Stimulated activated CD4-positive, alpha-beta T cell treated with anti-CD3 and anti-CD28 coated beads, Interleukin-12 subunit alpha, Interleukin-12 subunit beta, amount 100 ng/mL, for 48 hours (primary cell): ENCODE results near the gene LPGAT1.

ENCODE experiments used
- DNase-seq, 3 donors: peaks; one replicate each; pipeline ENCODE4 v3.0.0-alpha.2; 2020; ENCODE audit warnings: low read depth in 2 of 3, low spot score in 1 of 3

The LPGAT1 gene

GRCh38 chr1:211764701-211765100 is 65.9 kb downstream of the LPGAT1 start:
- DNase-seq, result no peak

- no peak for DNase-seq
These were observed 68.4 kb downstream of the LPGAT1 start for GRCh38 chr1:211762206-211762605.

- DNase-seq, result no peak
These were observed 69.2 kb downstream of the LPGAT1 start for GRCh38 chr1:211761400-211761799.

- DNase-seq, result no peak
These were observed 74.0 kb downstream of the LPGAT1 start for GRCh38 chr1:211756471-211757020.

- no peak for DNase-seq
These were observed 76.8 kb downstream of the LPGAT1 start for GRCh38 chr1:211753649-211754251.

GRCh38 chr1:211752951-211753486 is 77.5 kb downstream of the LPGAT1 start:
- no peak for DNase-seq

- no peak for DNase-seq
These were observed 78.2 kb downstream of the LPGAT1 start for GRCh38 chr1:211752317-211752716.

- no peak for DNase-seq
These were observed 79.1 kb downstream of the LPGAT1 start for GRCh38 chr1:211751438-211751837.

- DNase-seq, result no peak
These were observed 80.0 kb downstream of the LPGAT1 start for GRCh38 chr1:211750599-211750998.

- DNase-seq, result no peak
These were observed 81.3 kb downstream of the LPGAT1 start for GRCh38 chr1:211749251-211749650.

- DNase-seq, result no peak
These were observed 81.8 kb downstream of the LPGAT1 start for GRCh38 chr1:211748810-211749209.

- DNase-seq, result no peak
These were observed 87.6 kb downstream of the LPGAT1 start for GRCh38 chr1:211742889-211743529.

- DNase-seq, result no peak
These were observed 88.3 kb downstream of the LPGAT1 start for GRCh38 chr1:211742272-211742671.

GRCh38 chr1:211741788-211742187 is 88.8 kb downstream of the LPGAT1 start:
- no peak for DNase-seq

GRCh38 chr1:211741116-211741515 is 89.4 kb downstream of the LPGAT1 start:
- no peak for DNase-seq

- no peak for DNase-seq
These were observed 90.7 kb downstream of the LPGAT1 start for GRCh38 chr1:211739671-211740411.

- no peak for DNase-seq
These were observed 91.8 kb downstream of the LPGAT1 start for GRCh38 chr1:211738691-211739301.

- DNase-seq, result no peak
These were observed 92.4 kb downstream of the LPGAT1 start for GRCh38 chr1:211738096-211738690.

- DNase-seq, result no peak
These were observed 93.2 kb downstream of the LPGAT1 start for GRCh38 chr1:211737115-211738035.

- DNase-seq, result no peak
These were observed 94.1 kb downstream of the LPGAT1 start for GRCh38 chr1:211736351-211736915.
